ENCODE measurements around the gene DDAH1.

DNA sequence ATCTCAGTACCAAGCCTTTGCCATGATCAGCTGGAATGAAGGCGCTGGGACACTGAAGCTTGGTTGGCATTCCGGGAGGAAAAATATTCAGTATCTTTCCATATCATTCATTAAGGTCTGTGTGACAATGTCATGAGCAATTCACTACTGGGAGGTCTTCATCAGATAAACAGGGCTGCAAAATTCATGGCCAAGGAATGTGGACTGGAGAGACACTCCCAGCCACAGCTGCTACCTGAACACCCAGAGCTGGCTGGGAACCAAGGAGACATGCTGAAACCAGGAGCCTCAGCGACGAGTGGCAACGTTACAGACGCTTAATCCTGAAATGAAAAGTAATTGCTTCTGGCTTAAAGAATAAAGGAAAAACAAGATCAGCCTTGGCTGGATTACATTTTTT lies 30.6 kb upstream of the DDAH1 start:
- TF ChIP-seq CTCF (IDR thresholded peaks at IDR 0.05), result no peak
- TF ChIP-seq POLR2A (IDR thresholded peaks at IDR 0.05), result no peak
